Left lobe of liver (tissue), 2 donors: ENCODE measurements around the gene PACS2. TPM values are rescaled to one million over a fixed set of nuclear protein-coding genes. Genes with fewer than 3 reads are reported as not detected.

Source experiments
- ATAC-seq: fragments of 200-7000 bp; cut with Tn5 transposase; one replicate; pipeline ENCODE4 v1.9.1; 2020; ENCODE audit warnings: mild to moderate bottlenecking, moderate library complexity
- DNase-seq: peaks from one replicate; pipeline ENCODE4 v3.0.0-alpha.2; 2020; ENCODE audit warnings: low spot score
- total RNA-seq: library from RNA; stranded (reverse); gene quantifications from one replicate; pipeline ENCODE4 v1.2.1, GENCODE V29; 2021
- donor health status: DM: no; HTN: no; CAD: no; lungs with moderate emphysema.
- donor health status: DM: no; HTN: yes; CAD: no.

PACS2 gene
- total RNA-seq, 1 donor from 2014 or later, result 26.6 TPM

GRCh38 chr14:105418269-105419194, 104.0 kb downstream of the PACS2 start:
- DNase-seq (peak; percentile 43), ATAC-seq (peak; percentile 6)

DNA sequence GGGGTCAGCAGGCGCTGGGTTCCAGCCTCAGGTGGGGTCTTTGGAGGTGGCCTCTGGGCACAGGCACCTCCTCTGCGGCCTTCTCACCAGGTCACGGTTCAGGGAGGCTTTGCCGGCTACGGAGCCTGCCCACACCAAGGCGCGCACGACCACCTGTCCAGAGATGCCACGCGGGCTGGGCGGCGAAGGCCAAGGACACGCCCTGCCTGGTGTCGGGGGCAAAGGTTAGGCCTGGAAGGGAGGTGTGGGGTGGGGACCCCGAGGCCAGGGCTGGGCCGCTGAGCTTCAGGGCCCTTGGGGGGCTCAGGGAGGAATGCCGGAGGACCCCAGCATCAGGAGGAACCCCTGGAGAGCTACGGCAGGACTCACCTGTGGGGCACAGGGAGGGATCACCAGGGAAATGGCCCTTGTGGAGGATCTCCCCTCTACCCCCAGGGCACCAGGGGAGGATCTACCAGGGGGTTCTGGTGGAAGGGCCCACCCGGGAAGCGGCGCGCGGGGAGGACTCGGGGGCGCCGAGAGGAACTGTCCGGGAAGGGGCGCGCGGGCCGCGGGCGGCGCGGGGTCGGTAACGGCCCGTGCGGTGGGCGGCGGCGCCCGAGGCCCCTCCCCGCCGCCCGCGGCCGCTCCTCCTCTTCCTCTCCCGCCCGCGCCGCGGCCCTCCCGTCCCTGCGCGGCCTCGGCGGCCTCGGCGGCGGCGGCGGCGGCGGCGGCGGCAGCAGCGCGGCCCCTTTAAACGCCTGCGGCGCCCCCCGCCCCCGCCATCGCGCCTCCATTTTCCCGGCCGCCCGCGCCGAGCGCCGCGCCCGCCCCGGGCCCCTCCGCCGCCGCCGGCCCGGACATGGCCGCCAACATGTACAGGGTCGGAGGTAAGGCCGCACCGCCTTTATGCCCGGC, 104.9 kb downstream of the PACS2 start, which contains the start of gene MTA1:
Gene MTA1 (plus strand): TSS at position 633 of the 897 bp plus-strand sequence. CDS start 209 bp downstream, at position 842.
- DNase-seq (peak; percentile 60), ATAC-seq (peak; percentile 81)

DNA sequence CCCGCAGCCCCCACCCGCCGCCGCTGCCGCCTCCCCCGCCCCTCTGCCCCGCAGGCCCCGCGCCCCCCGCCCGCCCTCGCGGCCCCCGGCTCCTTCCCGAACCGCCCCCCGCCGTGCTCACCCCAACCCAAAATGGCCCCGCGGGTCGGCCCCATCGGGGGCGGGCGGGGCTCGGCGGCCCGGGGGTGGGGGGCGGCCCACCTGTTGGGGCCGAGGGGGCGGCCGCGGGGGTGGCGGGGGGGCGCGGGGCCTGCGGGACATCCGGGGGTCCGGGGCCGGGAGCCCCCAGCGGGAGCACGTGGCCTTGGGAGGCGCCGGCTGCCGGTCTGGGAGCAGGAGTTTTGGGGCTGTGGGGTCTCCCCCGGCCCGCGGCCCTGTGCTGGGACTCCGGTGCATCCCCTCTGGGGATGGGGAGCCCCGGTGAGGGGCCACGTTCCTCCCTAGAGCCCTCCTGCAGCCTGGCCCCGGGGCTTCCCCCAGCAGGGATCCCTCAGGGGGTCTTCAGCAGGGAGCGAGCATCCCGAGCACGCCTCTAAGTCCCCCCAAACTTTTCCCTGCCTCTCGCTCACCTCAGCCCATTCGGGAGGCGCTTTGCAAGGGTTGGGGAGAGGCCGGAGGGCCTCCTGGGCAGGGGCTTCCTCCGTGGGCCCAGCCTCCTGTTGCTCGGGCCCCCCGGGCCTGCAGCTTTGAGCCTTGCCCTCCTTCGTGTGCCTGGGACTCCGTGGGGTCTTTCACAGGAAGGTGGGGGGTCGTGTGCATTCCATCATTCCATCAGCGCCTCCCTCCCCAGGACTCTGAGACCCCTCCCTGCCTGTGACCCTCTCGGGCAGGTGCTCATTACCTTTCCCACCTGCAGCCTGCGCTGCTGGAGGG, 105.8 kb downstream of the PACS2 start:
- DNase-seq (no peak), ATAC-seq (no peak)

GRCh38 chr14:105420974-105421674, 106.6 kb downstream of the PACS2 start:
- DNase-seq (no peak), ATAC-seq (no peak)

- ATAC-seq (no peak), DNase-seq (no peak)
Measured at GRCh38 chr14:105421723-105422615, 107.4 kb downstream of the PACS2 start.

DNA sequence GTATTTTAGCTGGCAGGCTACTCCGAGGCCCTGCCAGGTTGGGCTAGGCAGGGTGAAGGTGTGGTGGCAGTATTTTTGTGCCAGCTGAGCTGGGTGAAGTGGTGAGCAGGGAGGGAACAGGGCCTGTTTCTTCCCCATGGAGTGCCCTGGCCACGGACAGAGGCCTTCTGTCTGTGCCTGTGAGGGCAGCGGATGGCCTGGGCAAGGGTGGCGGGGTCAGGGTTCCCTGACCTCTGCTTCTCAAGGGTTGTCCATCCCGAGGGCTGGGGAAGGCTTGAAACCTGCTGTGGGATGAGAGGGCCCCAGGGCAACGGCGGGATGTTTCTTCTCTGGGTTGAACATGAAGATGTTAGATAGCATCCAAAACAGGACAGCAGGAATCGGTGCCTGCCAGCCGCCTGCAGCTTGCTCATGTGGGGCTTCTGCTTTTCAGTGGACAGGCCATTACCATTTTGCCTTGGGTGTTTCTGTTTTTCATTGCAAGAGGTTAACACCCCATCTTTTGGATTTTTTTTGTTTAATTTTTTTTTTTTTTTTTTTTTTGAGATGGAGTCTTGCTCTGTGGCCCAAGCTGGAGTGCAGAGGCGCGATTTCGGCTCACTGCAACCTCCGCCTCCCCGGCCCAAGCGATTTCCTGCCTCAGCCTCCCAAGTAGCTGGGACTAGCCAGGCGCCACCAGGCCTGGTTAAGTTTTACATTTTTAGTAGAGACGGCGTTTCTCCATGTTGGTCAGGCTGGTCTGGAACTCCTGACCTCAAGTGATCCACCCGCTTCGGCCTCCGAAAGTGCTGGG, 108.3 kb downstream of the PACS2 start:
- peak; percentile 61 for ATAC-seq
- DNase-seq, result peak; percentile 60

DNA sequence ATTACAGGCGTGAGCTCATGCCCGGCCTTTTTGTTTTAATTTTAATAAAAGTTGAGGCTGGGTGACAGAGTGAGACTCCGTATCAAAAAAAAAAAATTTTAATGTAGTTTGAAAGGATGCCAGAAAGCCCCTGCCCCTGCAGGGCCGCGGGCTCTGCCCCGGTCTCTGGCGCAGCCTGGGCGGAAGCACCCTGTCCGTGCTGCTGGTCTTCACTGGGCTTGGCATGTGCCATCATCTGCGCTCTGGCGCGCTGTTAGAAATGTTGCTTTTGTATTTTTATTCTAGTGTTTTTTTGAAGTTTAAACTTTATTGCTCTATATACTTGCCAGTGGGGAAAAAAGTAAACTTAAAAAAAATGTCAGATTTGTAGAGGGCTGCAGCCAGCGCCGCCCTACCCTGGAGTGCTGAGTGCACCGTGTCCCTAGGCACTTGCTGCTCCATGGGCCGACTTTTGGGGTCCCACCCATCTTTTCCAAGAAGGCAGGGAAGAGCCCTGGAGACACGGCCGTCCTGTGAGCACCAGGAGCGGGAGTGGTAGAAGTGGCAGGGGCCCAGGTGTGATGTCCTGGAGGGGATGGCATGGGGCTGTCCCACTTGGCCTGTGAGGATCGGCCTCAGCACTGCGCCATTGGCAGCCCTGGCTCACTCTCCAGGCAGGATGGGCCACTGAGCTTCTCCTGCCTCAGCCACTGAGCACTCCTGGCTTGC, 109.1 kb downstream of the PACS2 start:
- ATAC-seq (no peak), DNase-seq (no peak)

- DNase-seq (no peak), ATAC-seq (no peak)
Measured at GRCh38 chr14:105424861-105425260, 110.3 kb downstream of the PACS2 start.

- ATAC-seq (no peak), DNase-seq (no peak)
Measured at GRCh38 chr14:105425823-105426247, 111.3 kb downstream of the PACS2 start.

- DNase-seq, result no peak
Measured at GRCh38 chr14:105426416-105427130, 112.0 kb downstream of the PACS2 start.

DNA sequence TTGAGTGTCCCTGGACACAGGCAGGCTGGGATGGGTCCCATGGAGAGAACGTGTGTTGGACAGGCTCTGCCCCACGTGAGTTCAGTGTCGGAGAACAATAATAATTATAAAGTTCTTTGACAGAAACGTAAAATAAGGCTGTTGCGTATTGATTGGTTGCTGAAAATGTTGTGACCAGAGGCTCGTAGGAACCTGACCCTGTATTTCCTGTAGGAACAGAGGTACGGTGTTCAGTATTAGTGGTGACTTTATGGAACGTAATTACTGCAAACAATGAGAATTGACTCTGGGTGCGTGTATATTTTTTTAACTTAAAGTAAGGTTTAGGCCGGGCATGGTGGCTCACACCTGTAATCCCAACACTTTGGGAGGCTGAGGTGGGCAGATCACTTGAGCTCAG, 112.9 kb downstream of the PACS2 start:
- DNase-seq, result no peak
- no peak for ATAC-seq

More at GRCh38 chr14:105426416-105427130, 112.0 kb downstream of the PACS2 start:
- ATAC-seq, result no peak

- ATAC-seq (no peak), DNase-seq (no peak)
Measured at GRCh38 chr14:105427936-105428485, 113.5 kb downstream of the PACS2 start.

GRCh38 chr14:105430042-105430441, 115.5 kb downstream of the PACS2 start:
- no peak for DNase-seq

DNA sequence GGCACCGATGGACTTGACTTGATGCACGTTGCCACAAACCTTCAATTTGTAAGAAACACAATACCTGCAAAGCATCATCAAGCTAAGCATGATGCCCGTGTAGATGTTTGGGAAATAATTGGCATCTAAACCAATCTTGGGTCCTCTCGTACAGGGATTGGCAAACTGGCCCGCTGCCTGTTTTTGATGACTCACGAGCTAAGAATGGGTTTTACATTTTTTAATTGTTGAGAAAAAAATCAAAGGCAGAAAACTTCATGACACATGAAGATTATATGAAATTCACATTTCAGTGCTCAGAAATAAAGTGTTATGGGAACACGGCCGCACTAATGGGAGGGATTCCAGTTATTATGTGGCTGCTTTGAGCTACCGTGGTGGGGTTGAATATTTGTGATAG, 116.0 kb downstream of the PACS2 start:
- ATAC-seq, result no peak
- no peak for DNase-seq

More at GRCh38 chr14:105430042-105430441, 115.5 kb downstream of the PACS2 start:
- ATAC-seq, result no peak

GRCh38 chr14:105431256-105431655, 116.7 kb downstream of the PACS2 start:
- ATAC-seq (no peak), DNase-seq (no peak)

DNA sequence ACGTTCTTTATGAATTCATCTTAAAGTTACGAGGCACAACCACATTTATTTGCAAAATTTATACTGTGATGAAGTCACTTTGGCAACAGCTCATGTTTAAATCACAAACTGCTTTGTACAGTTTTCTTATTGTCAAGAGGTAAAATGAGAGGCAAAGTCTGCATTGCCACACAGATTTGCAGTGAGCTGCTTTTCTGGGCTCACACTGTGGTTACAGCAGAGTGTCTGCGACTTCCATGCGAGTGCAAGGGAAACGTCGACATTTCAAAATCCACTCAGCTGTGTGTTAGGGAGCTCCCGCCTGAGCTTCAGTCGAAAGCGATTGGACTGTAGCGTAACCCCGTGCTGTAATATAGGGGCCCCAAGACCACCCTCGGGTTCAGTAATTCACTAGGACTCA, 118.1 kb downstream of the PACS2 start:
- peak; percentile 73 for ATAC-seq
- DNase-seq, result no peak
